ENCODE results near the gene KLK3.

- no peak for TF ChIP-seq REST (IDR thresholded peaks at IDR 0.05; ENCODE audit: unreplicated experiment)
- TF ChIP-seq, protein P1, sequence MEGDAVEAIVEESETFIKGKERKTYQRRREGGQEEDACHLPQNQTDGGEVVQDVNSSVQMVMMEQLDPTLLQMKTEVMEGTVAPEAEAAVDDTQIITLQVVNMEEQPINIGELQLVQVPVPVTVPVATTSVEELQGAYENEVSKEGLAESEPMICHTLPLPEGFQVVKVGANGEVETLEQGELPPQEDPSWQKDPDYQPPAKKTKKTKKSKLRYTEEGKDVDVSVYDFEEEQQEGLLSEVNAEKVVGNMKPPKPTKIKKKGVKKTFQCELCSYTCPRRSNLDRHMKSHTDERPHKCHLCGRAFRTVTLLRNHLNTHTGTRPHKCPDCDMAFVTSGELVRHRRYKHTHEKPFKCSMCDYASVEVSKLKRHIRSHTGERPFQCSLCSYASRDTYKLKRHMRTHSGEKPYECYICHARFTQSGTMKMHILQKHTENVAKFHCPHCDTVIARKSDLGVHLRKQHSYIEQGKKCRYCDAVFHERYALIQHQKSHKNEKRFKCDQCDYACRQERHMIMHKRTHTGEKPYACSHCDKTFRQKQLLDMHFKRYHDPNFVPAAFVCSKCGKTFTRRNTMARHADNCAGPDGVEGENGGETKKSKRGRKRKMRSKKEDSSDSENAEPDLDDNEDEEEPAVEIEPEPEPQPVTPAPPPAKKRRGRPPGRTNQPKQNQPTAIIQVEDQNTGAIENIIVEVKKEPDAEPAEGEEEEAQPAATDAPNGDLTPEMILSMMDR (conservative IDR thresholded peaks at IDR 0.05; ENCODE audit: low read depth in 2 of 2), result no peak
- TF ChIP-seq JUNB (IDR thresholded peaks at IDR 0.05; ENCODE audit: unreplicated experiment), result no peak
- TF ChIP-seq EZH2 (IDR thresholded peaks at IDR 0.05; ENCODE audit: low read depth, unreplicated experiment), result no peak
Observed at GRCh38 chr19:50819636-50820035, 35.1 kb upstream of the KLK3 start.

All from GM23338 (cell line).